Measurements from ENCODE around the gene SLC4A2.
A peak's percentile ranks its signal among the peaks of the same experiment; 100 is the strongest.
"Not testable (repeated sequence)": the region's sequence is repeated elsewhere in the genome, so short reads cannot be mapped to it uniquely, and the experiment has no call there.

The SLC4A2 gene

GRCh38 chr7:151026771-151027727 is 32.3 kb upstream of the SLC4A2 start:
- DNase-seq, result not testable (repeated sequence)

- DNase-seq, result not testable (repeated sequence)
These were observed 31.7 kb upstream of the SLC4A2 start for GRCh38 chr7:151027728-151028130.

DNA sequence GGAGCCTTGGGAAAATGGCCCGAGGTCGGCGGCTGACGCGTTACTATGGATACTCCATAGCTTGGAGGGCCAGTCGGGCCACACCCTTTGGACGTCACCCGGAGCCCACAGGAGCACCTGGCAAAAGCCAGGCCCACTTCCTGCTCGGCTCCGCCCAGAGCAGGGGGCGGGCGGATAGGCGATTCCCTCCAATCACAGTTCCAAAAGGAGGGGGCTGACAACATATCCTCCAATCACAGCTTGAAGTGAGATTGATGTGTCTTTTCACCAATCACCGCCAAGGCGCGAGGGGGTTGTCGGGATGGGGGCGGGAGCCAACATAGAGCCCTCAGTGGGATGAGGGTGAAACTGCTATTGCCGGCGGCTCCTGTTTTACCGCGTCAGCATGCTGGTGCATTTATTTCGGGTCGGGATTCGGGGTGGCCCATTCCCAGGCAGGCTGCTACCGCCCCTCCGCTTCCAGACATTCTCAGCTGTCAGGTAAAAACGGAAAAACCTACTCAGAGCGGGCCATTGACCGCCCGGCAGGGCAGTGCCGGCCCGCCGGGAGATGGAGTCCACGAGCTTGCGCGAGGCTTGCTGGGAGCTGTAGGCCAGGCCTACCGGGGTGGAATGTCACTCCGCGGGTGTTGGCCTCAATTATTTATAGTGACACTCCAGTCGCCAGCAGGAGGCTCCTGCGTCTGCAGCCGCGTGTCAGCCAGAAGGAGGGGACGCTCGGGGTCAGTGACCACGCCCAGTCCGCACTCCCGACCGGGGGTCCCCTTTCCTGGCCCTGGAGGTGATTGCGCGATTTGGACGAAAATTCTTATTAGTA is 31.1 kb upstream of the SLC4A2 start, which contains the start of gene ABCB8:
Gene ABCB8 (plus strand): TSS at position 320 of the 817 bp plus-strand sequence. CDS start 66 bp downstream, at position 386.
- DNase-seq, result peak; percentile 93

- no peak for DNase-seq
These were observed 30.4 kb upstream of the SLC4A2 start for GRCh38 chr7:151028948-151029501.

DNA sequence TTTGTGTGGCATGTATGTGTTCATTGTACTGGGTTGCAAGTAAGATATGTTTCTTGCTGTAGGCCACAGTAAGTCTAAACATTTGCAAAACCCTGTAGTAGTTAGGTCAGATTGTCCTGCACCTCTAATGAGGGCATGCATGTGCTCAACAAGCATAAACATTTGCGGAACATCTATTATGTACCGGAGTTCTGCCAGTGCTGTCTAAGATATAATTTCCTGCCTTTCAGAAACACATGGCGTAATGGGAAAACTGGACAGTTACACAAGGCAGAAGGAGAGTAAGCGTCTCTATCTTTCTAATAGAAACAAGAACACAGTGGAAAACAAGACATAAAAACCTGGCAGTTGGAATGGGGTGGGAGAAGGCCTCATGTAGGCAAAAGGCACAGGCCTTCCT is 28.4 kb upstream of the SLC4A2 start:
- no peak for DNase-seq

GRCh38 chr7:151032936-151033863 is 26.2 kb upstream of the SLC4A2 start:
- no peak for DNase-seq

DNA sequence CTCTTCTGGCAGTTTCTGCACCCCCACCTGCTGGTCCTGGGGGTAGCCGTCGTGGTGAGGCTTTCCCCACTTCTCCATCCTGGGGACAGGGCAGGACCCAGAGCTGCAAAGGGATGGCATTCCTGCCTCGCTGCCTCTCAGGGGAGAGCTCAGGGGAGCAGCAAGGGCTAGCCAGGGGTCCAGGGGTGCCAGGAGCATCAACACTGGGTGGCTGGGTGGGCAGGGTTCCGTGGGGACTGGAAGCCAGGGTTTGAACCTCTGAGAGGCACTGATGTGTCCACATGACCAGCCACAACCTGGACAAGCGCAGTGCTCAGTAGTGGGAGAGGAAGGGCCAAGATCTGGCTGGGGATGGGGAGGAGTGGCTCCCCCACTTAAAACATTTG is 25.5 kb upstream of the SLC4A2 start:
- no peak for DNase-seq

- DNase-seq, result no peak
These were observed 24.9 kb upstream of the SLC4A2 start for GRCh38 chr7:151034312-151035025.

DNA sequence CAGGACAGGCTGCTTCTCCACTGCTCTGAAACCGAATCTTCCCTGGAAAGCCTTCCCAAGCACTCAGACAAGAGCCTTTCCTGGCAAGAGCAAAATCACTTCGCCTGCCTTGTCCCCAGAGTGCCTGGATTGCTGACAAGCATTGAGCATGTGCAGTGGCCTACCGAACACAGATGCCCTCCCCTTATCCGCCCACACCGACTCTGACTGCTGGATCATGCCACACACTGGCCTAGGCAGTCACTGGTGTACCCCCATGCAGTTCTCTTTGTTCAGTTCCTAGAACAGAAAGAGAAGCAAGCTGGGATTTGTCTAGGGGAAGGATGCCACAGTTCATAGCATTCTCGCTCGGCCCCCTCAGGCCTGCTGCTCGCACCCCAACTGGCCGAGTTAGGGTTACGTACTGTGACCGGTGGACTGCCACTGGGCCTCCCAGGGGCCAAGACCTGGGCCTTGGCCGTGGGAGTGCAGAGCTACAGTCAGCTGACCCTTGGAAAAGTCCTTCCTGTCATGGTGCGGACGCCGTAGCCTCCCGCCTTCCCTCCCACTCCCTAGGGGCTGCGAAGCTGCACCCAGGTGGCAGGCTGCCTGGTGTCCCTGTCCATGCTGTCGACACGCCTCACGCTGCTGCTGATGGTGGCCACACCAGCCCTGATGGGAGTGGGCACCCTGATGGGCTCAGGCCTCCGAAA is 24.2 kb upstream of the SLC4A2 start:
- DNase-seq, result no peak

- DNase-seq, result no peak
These were observed 23.5 kb upstream of the SLC4A2 start for GRCh38 chr7:151035902-151036301.

GRCh38 chr7:151038951-151039849 is 20.2 kb upstream of the SLC4A2 start:
- peak; percentile 20 for DNase-seq

DNA sequence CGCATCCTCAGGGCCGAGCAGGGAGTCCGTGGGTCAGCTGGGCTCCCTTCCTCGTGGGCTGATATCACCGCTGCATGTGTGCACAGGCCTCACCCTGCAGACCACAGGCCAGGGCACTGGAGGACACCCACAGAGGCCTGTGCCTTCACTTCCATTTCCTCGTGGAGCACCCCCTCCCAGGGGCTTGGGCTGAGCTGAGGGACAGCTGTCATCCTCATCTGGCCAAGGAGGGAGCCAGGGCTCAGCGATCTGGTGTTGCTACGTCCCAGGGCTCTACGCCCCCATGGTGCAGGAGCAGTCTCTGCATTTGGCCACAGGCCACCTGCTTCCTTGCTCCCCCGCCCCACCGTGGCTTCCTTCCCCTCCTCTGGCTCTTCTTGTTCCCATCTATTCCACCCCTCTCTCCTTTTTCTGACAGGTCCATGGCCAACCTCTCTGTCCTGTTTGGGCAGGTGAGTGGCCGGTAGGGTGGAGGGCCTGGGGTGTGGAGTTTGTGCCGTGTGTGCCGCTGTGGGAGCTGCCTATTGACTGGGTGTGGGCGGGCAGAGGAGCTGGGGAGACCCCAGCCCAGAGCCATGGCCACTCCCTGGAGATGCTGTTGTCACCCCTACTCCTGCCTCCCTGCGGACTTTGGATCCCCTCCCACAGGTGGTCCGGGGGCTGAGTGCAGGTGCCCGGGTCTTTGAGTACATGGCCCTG is 19.4 kb upstream of the SLC4A2 start:
- DNase-seq, result no peak

- DNase-seq, result no peak
These were observed 18.6 kb upstream of the SLC4A2 start for GRCh38 chr7:151040616-151041375.

GRCh38 chr7:151043449-151043848 is 15.9 kb upstream of the SLC4A2 start:
- DNase-seq, result not testable (repeated sequence)

DNA sequence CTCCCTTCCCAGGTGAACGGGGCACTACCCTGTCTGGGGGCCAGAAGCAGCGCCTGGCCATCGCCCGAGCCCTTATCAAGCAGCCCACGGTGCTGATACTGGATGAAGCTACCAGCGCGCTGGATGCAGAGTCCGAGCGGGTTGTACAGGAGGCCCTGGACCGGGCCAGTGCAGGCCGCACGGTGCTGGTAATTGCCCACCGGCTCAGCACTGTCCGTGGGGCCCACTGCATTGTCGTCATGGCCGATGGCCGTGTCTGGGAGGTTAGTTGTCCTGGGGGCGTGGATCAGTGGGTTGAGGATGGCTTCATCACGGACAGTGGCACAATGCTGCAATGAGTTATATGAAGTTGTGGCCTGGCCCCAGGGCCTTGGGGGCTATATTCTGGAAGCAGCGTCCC is 15.4 kb upstream of the SLC4A2 start:
- DNase-seq, result no peak

- DNase-seq, result no peak
These were observed 14.1 kb upstream of the SLC4A2 start for GRCh38 chr7:151045262-151045661.

DNA sequence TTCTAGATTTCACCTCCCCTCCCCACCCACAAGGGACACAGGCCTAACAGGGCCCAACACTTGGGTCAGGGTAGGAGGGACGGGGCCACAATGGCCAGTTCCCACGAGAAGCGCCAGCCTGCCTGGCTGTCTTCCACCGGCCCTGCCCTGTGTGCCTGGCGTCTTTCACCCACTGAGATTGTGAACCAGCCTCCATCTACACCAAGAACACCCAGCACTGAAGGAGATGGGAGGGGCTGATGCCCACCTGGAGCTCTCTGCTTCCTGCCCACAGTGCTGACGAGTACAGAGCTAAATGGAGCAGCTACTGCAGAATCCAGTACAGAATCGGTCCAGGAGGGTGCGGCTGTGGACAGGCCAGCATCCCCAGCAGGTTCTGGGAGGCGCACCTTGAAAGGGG is 13.4 kb upstream of the SLC4A2 start:
- no peak for DNase-seq

Measured in T-helper 9 cell (primary cell).